Activated naive CD4-positive, alpha-beta T cell treated with anti-CD3 and anti-CD28 coated beads for 36 hours (primary cell): Measurements from ENCODE around the gene MARK4. TPM values are rescaled to one million over a fixed set of nuclear protein-coding genes. Genes with fewer than 3 reads are reported as not detected.
"Not testable (repeated sequence)": the region's sequence is repeated elsewhere in the genome, so short reads cannot be mapped to it uniquely, and the experiment has no call there.

ENCODE experiments used
- CTCF ChIA-PET: fragments of 350-600 bp; sonication (Branson Sonifier 250); formaldehyde crosslinking; loops from one replicate; lab custom pipeline; 2021; ENCODE audit warnings: antibody characterized with exemption; lab: Charles Lee
- DNase-seq: peaks from one replicate; pipeline ENCODE4 v3.0.0-alpha.2; 2020
- H3K27ac Mint-ChIP-seq: one replicate; pipeline ENCODE4 v1.8.0; 2021; ENCODE audit warnings: mild to moderate bottlenecking, mixed read lengths
- H3K27me3 Mint-ChIP-seq: one replicate; pipeline ENCODE4 v1.8.0; 2021; ENCODE audit warnings: low read depth, mixed read lengths
- H3K36me3 Mint-ChIP-seq: one replicate; pipeline ENCODE4 v1.8.0; 2021; ENCODE audit warnings: low read depth, mixed read lengths
- H3K4me1 Mint-ChIP-seq: one replicate; pipeline ENCODE4 v1.8.0; 2021; ENCODE audit warnings: low read depth, mixed read lengths
- H3K4me3 Mint-ChIP-seq: one replicate; pipeline ENCODE4 v1.8.0; 2021; ENCODE audit warnings: mild to moderate bottlenecking, moderate library complexity, mixed read lengths
- H3K9me3 Mint-ChIP-seq: one replicate; pipeline ENCODE4 v1.8.0; 2021; ENCODE audit warnings: mixed read lengths
- intact Hi-C: fragments of 100-400 bp; cut with micrococcal nuclease; formaldehyde crosslinking; loops from one replicate; pipeline ENCODE4 v1.15.1; 2023
- total RNA-seq, 2 experiments: library from RNA; stranded (reverse); gene quantifications; one replicate each; pipeline ENCODE4 v1.2.3, GENCODE V29; 2021

Gene MARK4
- total RNA-seq, 2 experiments from 2014 or later = 13.0 to 15.7 TPM

DNA sequence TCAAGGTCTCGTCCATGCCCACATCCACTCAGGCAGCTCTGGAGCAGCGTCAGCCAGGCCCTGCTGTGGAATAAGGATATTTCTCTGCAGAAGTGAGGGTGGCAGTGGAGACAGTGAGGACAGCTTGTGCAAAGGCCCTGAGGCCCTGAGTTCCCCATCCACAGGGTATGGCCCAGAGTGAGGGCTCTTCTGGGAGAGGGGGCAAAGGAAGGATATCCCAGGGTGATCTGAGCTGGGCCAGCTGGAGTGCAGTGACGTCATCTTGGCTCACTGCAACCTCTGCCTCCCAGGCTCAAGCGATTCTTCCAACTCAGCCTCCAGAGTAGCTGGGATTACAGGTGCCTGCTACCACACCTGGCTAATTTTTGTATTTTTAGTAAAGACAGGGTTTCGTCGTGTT lies 11.5 kb downstream of the MARK4 start:
- Mint-ChIP-seq H3K4me3 (no peak overlapping the region), H3K4me1 (no peaks in the 10 kb centered on the region)
- CTCF ChIA-PET = no interaction called here

DNA sequence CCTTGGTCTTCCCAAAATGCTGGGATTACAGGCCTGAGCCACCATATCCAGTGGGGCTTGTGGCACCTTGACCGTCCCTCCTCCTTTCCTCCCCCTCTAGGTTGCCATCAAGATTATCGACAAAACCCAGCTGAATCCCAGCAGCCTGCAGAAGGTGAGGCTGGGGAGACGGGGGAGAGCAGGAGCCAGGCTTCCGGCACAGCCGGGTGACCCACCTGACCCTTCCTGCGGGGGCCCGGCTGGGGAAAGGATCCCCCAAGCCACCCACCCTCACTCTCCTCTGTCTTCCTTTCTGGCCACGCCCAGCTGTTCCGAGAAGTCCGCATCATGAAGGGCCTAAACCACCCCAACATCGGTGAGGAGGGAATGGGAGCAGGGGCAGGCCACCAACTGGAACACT lies 11.9 kb downstream of the MARK4 start:
- no peaks in the 10 kb centered on the region for H3K9me3 Mint-ChIP-seq
- CTCF ChIA-PET = no interaction called here
- H3K4me3 Mint-ChIP-seq = no peak overlapping the region
- H3K4me1 Mint-ChIP-seq = no peaks in the 10 kb centered on the region
- intact Hi-C loops = no loop called here
- H3K27me3 Mint-ChIP-seq = no peaks in the 10 kb centered on the region
- peaks cover 2% of the 10 kb centered on the region for H3K36me3 Mint-ChIP-seq
- H3K27ac Mint-ChIP-seq = no peak overlapping the region
- DNase-seq = no peak

More for the DNA sequence above, 11.5 kb downstream of the MARK4 start:
- Mint-ChIP-seq H3K27me3 (no peaks in the 10 kb centered on the region), H3K27ac (no peak overlapping the region), H3K36me3 (peaks cover 2% of the 10 kb centered on the region), H3K9me3 (no peaks in the 10 kb centered on the region)
- intact Hi-C loops = no loop called here
- no peak for DNase-seq

DNA sequence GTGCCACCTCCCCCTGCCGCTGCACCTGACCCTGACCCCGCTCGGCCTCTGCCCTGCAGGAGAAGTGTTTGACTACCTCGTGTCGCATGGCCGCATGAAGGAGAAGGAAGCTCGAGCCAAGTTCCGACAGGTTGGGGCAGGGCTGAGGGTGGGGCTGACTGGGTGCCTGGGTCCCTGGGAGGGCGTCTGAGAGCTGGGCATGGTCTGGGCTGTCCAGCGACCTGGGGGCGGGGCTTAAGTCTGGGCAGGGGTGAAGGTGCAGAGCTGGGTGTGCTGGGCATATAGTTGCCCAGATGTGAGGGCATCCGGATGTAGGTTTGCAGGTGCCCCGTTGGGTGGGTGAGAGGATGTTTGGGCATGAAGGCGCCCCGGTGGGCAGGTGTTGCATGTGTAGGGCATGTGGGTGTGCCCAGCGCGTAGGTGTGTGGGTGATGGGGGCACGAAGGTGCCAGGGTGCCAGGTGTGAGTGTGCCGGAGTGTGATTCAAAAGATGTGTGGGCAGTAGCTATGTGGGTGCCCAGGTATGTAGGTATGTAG lies 13.8 kb downstream of the MARK4 start:
- intact Hi-C loops = no loop called here
- Mint-ChIP-seq H3K36me3 (peaks cover 2% of the 10 kb centered on the region), H3K27ac (no peak overlapping the region), H3K4me3 (no peak overlapping the region), H3K9me3 (no peaks in the 10 kb centered on the region), H3K27me3 (no peaks in the 10 kb centered on the region), H3K4me1 (no peaks in the 10 kb centered on the region)
- CTCF ChIA-PET = no interaction called here
- no peak for DNase-seq

DNA sequence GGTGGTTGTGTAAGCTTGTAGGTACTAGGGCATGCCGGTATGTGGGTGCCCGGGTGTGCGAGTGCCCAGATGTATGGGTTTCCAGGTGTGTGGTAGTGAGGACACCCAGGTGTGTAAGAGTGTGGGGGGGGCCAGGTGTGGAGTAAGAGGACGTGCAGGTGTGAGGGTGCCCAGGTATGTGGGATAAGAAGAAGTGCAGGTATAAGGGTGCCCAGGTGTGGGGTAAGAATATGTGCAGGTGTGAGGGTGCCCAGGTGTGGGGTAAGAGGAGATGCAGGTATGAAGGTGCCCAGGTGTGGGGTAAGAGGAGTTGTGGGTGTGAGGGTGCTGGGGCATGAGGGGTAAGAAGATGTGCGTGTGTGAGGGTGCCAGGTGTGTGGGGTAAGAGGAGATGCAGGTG lies 14.3 kb downstream of the MARK4 start:
- H3K9me3 Mint-ChIP-seq = no peaks in the 10 kb centered on the region
- intact Hi-C loops = no loop called here
- H3K4me1 Mint-ChIP-seq = no peaks in the 10 kb centered on the region
- no peaks in the 10 kb centered on the region for H3K27me3 Mint-ChIP-seq
- CTCF ChIA-PET = no interaction called here
- H3K36me3 Mint-ChIP-seq = peaks cover 2% of the 10 kb centered on the region
- H3K27ac Mint-ChIP-seq = no peak overlapping the region
- no peak for DNase-seq
- H3K4me3 Mint-ChIP-seq = no peak overlapping the region

DNA sequence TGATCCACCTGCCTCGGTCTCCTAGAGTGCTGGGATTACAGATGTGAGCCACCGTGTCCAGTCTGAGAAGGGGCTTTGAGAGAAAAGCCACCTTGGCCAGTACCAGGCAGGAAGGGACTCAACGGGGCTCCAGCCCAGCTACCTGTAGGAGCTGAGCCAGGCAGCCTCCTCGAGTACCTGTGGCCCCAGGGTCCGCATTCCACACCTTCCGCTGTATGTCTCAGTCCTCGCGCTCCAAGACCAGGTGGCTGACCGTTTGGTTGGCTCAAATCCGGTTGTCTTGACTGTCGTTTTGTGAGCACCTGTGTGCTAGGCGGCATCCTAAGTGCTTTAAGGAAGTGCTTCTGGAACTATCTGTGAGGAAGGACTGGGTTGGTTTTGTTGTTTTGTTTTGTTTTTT lies 16.2 kb downstream of the MARK4 start:
- Mint-ChIP-seq H3K4me3 (no peak overlapping the region), H3K9me3 (no peaks in the 10 kb centered on the region), H3K36me3 (peaks cover 2% of the 10 kb centered on the region), H3K27ac (no peak overlapping the region), H3K4me1 (no peaks in the 10 kb centered on the region), H3K27me3 (no peaks in the 10 kb centered on the region)
- CTCF ChIA-PET = no interaction called here
- intact Hi-C loops = no loop called here
- DNase-seq = no peak

DNA sequence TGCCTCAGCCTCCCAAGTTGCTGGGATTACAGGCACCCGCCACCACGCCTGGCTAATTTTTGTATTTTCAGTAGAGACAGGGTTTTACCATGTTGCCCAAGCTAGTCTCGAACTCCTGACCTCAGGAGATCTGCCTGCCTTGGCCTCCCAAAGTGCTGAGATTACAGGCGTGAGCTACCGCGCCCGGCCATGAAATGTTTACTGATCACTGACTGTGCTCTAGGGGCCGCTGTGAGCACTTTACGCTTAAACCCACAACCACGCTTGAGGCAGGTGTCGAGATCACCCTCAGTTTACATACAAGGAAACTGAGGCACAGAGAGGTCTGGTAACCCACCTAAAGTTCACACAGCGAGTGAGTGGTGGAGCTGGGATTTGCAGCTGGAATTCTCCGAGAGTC lies 18.9 kb downstream of the MARK4 start:
- H3K9me3 Mint-ChIP-seq, H3K36me3 Mint-ChIP-seq, H3K4me3 Mint-ChIP-seq, H3K27me3 Mint-ChIP-seq, intact Hi-C loops, H3K4me1 Mint-ChIP-seq, H3K27ac Mint-ChIP-seq, DNase-seq, CTCF ChIA-PET: not testable (repeated sequence)

DNA sequence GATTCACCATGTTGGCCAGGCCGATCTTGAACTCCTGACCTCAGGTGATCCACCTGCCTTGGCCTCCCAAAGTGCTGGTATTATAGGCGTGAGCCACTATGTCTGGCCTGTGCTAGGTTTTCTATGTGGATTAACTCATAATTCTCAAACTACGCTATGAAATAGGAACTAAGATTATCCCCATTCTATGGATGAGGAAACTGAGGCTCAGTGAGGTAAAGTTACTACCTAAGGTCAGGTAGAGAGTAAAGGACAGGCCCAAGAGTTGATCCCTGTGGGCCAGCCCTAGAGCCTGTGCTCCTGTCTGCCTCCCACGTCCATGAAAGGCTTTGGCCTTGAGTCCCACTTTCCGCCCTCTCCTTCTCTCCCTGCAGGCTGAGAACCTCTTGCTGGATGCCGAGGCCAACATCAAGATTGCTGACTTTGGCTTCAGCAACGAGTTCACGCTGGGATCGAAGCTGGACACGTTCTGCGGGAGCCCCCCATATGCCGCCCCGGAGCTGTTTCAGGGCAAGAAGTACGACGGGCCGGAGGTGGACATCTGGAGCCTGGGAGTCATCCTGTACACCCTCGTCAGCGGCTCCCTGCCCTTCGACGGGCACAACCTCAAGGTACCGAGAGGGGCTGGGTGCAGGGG lies 20.1 kb downstream of the MARK4 start:
- H3K9me3 Mint-ChIP-seq = no peaks in the 10 kb centered on the region
- H3K27me3 Mint-ChIP-seq = no peaks in the 10 kb centered on the region

DNA sequence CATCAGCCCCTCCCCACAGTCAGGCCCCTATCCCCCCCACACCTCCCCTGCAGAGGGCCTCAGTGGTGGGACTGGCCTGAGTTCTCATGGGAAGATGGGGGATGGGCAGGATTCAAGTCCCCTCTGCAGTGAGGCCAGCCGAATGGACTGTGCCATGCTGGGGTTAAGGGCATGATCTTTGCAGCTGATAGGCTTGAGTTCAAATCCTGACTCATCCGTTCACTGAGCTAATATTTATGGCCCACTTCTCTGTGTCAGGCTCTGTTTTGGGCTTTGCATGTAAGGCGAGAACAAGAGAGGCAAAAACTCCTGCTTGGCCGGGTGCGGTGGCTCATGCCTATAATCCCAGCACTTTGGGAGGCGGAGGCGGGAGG lies 20.7 kb downstream of the MARK4 start:
- Mint-ChIP-seq H3K36me3 (peaks cover 2% of the 10 kb centered on the region), H3K27ac (no peak overlapping the region), H3K4me3 (no peak overlapping the region), H3K4me1 (no peaks in the 10 kb centered on the region), H3K27me3 (no peaks in the 10 kb centered on the region), H3K9me3 (no peaks in the 10 kb centered on the region)
- intact Hi-C loops = no loop called here
- CTCF ChIA-PET = no interaction called here
- DNase-seq = no peak

More for the DNA sequence above, 20.1 kb downstream of the MARK4 start:
- no peak overlapping the region for H3K27ac Mint-ChIP-seq
- H3K36me3 Mint-ChIP-seq = peaks cover 2% of the 10 kb centered on the region
- H3K4me1 Mint-ChIP-seq = no peaks in the 10 kb centered on the region
- CTCF ChIA-PET = no interaction called here
- intact Hi-C loops = no loop called here
- DNase-seq = no peak
- no peak overlapping the region for H3K4me3 Mint-ChIP-seq

DNA sequence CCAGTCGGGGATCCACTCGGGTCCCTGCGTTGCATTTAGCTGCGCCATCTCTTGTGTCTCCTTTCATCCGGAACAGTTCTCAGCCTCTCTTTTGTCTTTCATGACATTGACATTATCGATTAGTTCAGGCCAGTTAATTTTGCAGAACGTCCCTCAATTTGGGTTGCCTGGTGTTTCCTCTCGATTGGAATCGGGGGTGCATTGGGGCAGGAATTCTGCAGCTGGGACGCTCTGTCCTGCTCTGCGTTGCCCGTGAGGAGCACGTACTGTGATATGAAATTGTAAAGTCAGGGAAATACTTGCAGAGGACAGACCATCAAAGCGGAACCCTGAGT lies 22.4 kb downstream of the MARK4 start:
- Mint-ChIP-seq H3K4me1 (no peaks in the 10 kb centered on the region), H3K36me3 (peaks cover 5% of the 10 kb centered on the region), H3K9me3 (no peaks in the 10 kb centered on the region), H3K27me3 (no peaks in the 10 kb centered on the region), H3K27ac (no peak overlapping the region), H3K4me3 (no peak overlapping the region)
- no peak for DNase-seq
- intact Hi-C loops = no loop called here
- CTCF ChIA-PET = no interaction called here

DNA sequence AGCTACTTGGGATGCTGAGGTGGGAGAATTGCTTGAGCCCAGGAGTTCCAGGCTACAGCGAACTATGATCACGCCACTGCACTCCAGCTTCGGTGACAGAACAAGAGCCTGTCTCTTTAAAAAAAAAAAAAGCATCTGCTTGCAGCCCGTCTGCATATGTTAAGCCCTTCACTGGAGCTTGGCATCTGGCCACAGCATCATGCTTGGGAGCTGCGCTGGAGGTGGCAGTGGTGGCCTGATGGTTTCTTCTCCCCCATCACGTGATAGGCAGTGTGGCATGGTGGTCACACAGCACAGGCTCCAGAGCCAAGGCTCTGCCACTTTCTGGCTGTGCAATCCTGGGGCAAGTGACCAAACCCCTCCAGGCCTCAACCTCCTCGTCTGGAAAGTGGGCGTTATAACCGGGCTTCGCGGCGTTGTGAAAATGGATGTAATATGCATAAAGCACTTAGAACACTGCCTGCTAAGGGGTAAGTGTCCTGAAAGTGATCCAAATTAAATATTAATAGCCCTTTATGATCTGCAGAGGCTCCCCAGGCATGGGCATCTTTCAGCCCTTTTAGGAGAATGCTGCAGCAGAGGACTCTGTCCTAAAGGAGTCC lies 24.4 kb downstream of the MARK4 start:
- Mint-ChIP-seq H3K9me3 (no peaks in the 10 kb centered on the region), H3K4me3 (no peak overlapping the region), H3K27me3 (no peaks in the 10 kb centered on the region), H3K4me1 (no peaks in the 10 kb centered on the region), H3K36me3 (peaks cover 8% of the 10 kb centered on the region), H3K27ac (no peak overlapping the region)
- DNase-seq = no peak
- CTCF ChIA-PET = no interaction called here
- intact Hi-C loops = no loop called here

DNA sequence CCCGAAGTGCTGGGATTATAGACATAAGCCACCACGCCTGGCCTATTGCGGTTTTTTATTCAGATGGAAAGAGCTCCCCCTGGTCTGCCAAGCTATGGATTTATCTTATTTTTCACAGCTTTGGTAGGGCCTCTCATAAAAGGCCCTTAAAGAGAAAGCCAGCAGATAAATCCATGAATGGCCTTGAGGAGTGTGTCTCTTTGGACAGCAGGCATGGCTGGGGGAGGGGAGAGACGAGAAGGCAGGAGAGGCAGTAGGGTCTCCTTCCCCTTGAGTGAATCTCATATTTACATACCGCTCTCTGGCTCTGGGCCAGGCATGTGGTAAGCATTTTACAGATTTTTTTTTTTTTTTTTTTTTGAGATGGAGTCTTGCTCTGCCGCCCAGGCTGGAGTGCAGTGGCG lies 25.2 kb downstream of the MARK4 start:
- H3K27ac Mint-ChIP-seq = no peak overlapping the region

DNA sequence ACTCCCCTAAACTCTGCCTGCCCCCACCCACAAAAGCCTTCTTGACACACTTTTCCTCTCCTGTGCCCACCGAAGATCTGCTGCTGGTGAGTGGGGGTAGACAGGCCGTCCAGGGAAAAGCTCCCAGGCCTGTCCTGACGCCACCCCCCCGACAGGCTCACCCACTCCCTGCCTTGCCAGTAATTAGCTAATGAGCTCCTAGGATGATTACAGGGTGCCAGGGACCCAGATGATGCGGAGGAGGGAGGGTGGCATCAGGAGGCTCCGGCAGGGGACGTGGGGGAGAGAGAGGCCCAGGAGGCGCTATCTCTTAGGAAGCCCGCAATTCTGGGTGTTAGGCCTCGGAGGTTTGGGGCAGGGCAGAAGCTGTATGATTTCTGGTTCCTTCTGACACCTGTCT lies 27.0 kb downstream of the MARK4 start:
- no peak for DNase-seq
- Mint-ChIP-seq H3K4me3 (no peak overlapping the region), H3K27ac (no peak overlapping the region), H3K9me3 (no peaks in the 10 kb centered on the region), H3K27me3 (no peaks in the 10 kb centered on the region), H3K4me1 (no peaks in the 10 kb centered on the region), H3K36me3 (peaks cover 11% of the 10 kb centered on the region)
- CTCF ChIA-PET = interaction anchor here (0.6 kb wide), 1 partner anchor 83 kb away, joined by 3 read pairs; no protein-coding TSS in a partner anchor
- intact Hi-C loops = no loop called here

More for the DNA sequence above, 25.2 kb downstream of the MARK4 start:
- Mint-ChIP-seq H3K9me3 (no peaks in the 10 kb centered on the region), H3K4me3 (no peak overlapping the region), H3K27me3 (no peaks in the 10 kb centered on the region), H3K36me3 (peaks cover 11% of the 10 kb centered on the region), H3K4me1 (no peaks in the 10 kb centered on the region)
- intact Hi-C loops = no loop called here
- CTCF ChIA-PET = no interaction called here
- DNase-seq = no peak

DNA sequence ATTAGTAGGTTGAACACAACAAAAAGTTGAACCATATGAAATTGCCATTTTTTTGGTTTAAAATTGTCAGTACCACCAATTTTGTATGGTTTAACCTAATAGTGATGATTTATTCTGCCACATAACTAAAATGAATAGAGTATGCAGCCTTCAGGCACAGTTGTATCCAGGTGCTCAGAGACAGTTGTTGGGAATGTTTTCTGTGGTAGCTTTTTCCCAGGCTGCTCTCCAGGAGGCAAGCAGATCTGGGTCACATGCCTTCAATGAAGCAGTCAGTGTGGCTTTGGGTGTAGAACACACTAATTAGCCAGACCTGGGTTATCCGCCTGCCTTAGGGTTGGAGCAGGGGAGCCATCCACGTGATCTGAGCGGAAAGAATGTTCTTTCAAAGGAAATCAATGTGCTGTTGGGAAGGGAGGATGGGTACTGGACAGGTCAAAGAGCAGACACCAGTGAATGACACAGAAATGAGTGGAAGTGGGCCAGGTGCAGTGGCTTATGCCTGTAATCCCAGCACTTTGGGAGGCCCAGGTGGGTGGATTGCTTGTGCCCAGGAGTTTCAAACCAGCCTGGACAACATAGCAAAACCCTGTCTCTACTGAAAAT lies 28.6 kb downstream of the MARK4 start:
- intact Hi-C loops = no loop called here
- CTCF ChIA-PET = interaction anchor here (0.6 kb wide), 1 partner anchor 48 kb away, joined by 3 read pairs; no protein-coding TSS in a partner anchor
- Mint-ChIP-seq H3K4me1 (no peaks in the 10 kb centered on the region), H3K4me3 (no peak overlapping the region), H3K27ac (no peak overlapping the region), H3K9me3 (peaks cover 1% of the 10 kb centered on the region), H3K27me3 (no peaks in the 10 kb centered on the region), H3K36me3 (peaks cover 15% of the 10 kb centered on the region)
- no peak for DNase-seq
